Mammary epithelial cell (primary cell): Measurements from ENCODE around the gene SLC29A3.

ENCODE experiments used
- EZH2 ChIP-seq: IDR thresholded peaks from 2 replicates; pipeline ENCODE4 v1.6.1; 2012; ENCODE audit warnings: low read length, inconsistent platforms, borderline replicate concordance
- TF ChIP-seq, protein P1 (sequence below), 2 donors: IDR thresholded peaks in 1 of 2; conservative IDR thresholded peaks in 1 of 2; 2 replicates each; pipeline ENCODE4 v1.5.1; 2011 to 2012; ENCODE audit warnings: inconsistent platforms in 2 of 2, low read length in 2 of 2, mild to moderate bottlenecking in 2 of 2, control low read depth in 1 of 2, low read depth in 1 of 2; ENCODE audit not compliant: insufficient read depth in 1 of 2; ENCODE audit errors: extremely low read depth in 1 of 2

DNA sequence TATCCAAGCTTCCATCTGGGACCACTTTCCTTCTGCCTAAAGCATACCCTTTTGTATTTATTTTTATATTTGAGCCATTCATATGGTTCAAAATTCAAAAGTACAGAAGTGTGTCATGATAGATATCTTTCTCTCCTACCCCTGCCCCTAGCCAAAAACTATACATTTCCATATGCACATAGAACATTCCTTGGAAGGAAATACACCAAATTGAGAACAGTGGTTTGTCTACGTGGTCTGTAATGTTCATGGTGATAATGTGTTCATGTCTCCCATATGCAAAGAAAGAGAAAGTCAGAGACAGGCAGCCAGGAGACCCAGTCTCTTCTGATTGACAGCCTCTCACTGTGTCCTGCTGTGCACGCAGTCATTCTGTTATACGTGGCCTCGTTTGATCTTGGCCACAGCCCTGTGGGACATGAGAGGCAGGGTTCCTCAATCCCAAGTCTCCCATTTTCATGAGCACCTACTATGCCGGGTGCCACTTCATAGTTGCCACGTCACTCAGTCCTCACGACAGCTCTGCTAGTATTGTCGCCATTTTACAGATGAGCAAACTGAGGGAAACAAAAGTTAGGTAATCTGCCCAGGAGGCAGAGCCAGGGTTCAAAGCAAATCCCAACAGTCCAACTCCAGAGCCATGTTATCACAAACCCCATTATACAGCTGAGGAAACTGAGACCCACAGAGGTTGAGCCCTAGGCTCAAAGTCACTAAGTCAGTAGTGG is 69.7 kb downstream of the SLC29A3 start:
- TF ChIP-seq, protein P1, sequence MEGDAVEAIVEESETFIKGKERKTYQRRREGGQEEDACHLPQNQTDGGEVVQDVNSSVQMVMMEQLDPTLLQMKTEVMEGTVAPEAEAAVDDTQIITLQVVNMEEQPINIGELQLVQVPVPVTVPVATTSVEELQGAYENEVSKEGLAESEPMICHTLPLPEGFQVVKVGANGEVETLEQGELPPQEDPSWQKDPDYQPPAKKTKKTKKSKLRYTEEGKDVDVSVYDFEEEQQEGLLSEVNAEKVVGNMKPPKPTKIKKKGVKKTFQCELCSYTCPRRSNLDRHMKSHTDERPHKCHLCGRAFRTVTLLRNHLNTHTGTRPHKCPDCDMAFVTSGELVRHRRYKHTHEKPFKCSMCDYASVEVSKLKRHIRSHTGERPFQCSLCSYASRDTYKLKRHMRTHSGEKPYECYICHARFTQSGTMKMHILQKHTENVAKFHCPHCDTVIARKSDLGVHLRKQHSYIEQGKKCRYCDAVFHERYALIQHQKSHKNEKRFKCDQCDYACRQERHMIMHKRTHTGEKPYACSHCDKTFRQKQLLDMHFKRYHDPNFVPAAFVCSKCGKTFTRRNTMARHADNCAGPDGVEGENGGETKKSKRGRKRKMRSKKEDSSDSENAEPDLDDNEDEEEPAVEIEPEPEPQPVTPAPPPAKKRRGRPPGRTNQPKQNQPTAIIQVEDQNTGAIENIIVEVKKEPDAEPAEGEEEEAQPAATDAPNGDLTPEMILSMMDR (conservative IDR thresholded peaks at IDR 0.05 in 1 of 2, IDR thresholded peaks at IDR 0.05 in 1 of 2; ENCODE audit: extremely low read depth in 1 of 2, insufficient read depth in 1 of 2, low read depth in 1 of 2, low read length in 2 of 2): no peak
- TF ChIP-seq EZH2: no peak
